Activated CD8-positive, alpha-beta T cell treated with anti-CD3 and anti-CD28 coated beads, Interleukin-2, amount 10 ng/mL, durations not matched to agents 7 days and 5 days (primary cell): Measurements from ENCODE around the gene XPO6. TPM values are rescaled to one million over a fixed set of nuclear protein-coding genes. Genes with fewer than 3 reads are reported as not detected.

Source experiments
- ATAC-seq: fragments of 150-1000 bp; cut with Tn5 transposase; one replicate; pipeline ENCODE4 v1.10.0; 2021; ENCODE audit warnings: moderate library complexity
- CTCF ChIA-PET: fragments of 350-600 bp; sonication (Branson Sonifier 250); formaldehyde crosslinking; loops from one replicate; lab custom pipeline; 2021; ENCODE audit warnings: antibody characterized with exemption; lab: Charles Lee
- POLR2A ChIA-PET: fragments of 350-600 bp; sonication (Branson Sonifier 250); formaldehyde crosslinking; loops from one replicate; lab custom pipeline; 2021; ENCODE audit warnings: antibody characterized with exemption; lab: Charles Lee
- DNase-seq: peaks from one replicate; pipeline ENCODE4 v3.0.0-alpha.2; 2020
- H3K27ac Mint-ChIP-seq: one replicate; pipeline ENCODE4 v1.8.0; 2021; ENCODE audit warnings: mild to moderate bottlenecking, mixed read lengths
- H3K27me3 Mint-ChIP-seq: one replicate; pipeline ENCODE4 v1.8.0; 2021; ENCODE audit warnings: low read depth, mixed read lengths
- H3K36me3 Mint-ChIP-seq: one replicate; pipeline ENCODE4 v1.8.0; 2021; ENCODE audit warnings: low read depth, mixed read lengths
- H3K4me1 Mint-ChIP-seq: one replicate; pipeline ENCODE4 v1.8.0; 2021; ENCODE audit warnings: low read depth, mixed read lengths
- H3K4me3 Mint-ChIP-seq: one replicate; pipeline ENCODE4 v1.8.0; 2021; ENCODE audit warnings: mild to moderate bottlenecking, mixed read lengths
- H3K9me3 Mint-ChIP-seq: one replicate; pipeline ENCODE4 v1.8.0; 2022; ENCODE audit warnings: mixed read lengths; ENCODE audit not compliant: insufficient read depth
- total RNA-seq, 2 experiments: library from RNA; stranded (reverse); gene quantifications; one replicate each; pipeline ENCODE4 v1.2.3, GENCODE V29; 2021

Gene XPO6
- total RNA-seq, 2 experiments from 2014 or later: 206 to 209 TPM

- no peak for ATAC-seq
- POLR2A ChIA-PET: no interaction called here
- no peaks in the 10 kb centered on the region for H3K36me3 Mint-ChIP-seq
- H3K27ac Mint-ChIP-seq: no peak overlapping the region
- H3K4me3 Mint-ChIP-seq: no peak overlapping the region
- CTCF ChIA-PET: no interaction called here
- H3K4me1 Mint-ChIP-seq: peaks cover 2% of the 10 kb centered on the region
- DNase-seq: no peak
- peaks cover 31% of the 10 kb centered on the region for H3K27me3 Mint-ChIP-seq
- no peaks in the 10 kb centered on the region for H3K9me3 Mint-ChIP-seq
Observed at GRCh38 chr16:28058839-28059589, 152.8 kb downstream of the XPO6 start.

DNA sequence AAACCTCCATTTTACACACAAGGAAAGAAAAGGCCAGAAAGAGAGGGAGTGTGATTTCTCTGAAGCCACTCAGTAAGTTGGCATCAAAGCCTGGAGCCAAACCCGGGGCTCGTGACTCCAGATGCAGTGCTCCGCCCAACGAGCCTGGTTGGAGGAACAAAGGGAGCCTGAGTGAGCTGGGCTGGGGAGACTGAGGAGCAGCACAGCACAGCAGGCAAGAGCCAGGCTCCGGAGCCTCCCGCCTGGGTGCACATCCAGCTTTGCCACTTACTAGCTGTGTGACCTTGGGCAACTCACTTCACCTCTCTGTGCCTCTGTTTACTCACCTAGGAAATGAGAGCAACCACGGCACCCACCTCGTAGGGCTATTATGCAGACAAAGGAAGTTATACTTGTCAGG is 153.8 kb downstream of the XPO6 start:
- no peaks in the 10 kb centered on the region for H3K9me3 Mint-ChIP-seq
- H3K27ac Mint-ChIP-seq: no peak overlapping the region
- H3K4me1 Mint-ChIP-seq: peaks cover 2% of the 10 kb centered on the region
- no peak for DNase-seq
- no peak for ATAC-seq
- POLR2A ChIA-PET: no interaction called here
- H3K4me3 Mint-ChIP-seq: no peak overlapping the region
- no peaks in the 10 kb centered on the region for H3K36me3 Mint-ChIP-seq
- CTCF ChIA-PET: no interaction called here
- H3K27me3 Mint-ChIP-seq: peaks cover 36% of the 10 kb centered on the region

GRCh38 chr16:28053461-28053860 is 158.3 kb downstream of the XPO6 start:
- no peak for DNase-seq
- ChIA-PET CTCF (no interaction called here), POLR2A (no interaction called here)
- Mint-ChIP-seq H3K36me3 (no peaks in the 10 kb centered on the region), H3K27me3 (peaks cover 8% of the 10 kb centered on the region), H3K27ac (no peak overlapping the region), H3K4me3 (no peak overlapping the region), H3K9me3 (peaks cover 5% of the 10 kb centered on the region), H3K4me1 (no peaks in the 10 kb centered on the region)
- no peak for ATAC-seq

DNA sequence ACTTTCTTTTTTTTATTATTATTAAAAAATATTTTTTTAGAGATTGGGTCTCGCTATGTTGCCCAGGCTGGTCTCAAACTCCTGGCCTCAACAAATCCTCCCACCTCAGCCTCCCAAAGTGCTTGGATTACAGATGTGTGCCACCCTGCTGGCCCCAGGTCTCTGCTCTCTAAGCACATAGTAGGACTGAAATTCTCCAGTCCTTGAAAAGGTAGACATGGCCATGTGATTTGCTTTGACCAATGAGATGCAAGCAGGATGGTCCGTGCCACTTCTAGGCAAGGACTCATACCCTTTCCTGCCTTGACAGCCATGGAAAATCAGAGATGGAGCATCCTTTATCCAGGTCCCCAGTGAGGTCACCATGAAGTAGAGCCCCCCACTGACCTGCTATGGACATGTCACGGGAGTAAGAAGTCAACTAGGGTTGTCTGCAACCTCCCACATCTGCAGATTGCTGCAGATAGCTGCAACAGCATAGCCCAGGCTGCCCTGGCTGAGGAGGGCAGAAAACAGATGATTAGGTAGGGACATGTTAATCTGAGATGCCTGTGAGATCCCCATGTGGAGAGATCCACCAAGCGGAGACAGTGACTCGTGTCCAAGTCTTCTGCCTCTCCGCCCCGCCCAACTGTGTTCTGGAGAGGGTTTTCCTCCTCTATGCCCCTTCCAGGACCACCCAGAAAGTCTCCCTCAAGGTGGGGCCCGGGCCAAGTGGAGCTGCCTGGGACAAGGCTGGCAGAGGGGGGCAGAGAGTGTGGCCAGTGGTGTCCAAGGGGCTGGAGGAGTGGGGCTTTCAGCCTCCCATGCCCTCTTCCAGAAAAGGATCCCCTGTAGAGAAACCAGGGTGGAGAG is 159.3 kb downstream of the XPO6 start:
- DNase-seq (no peak), ATAC-seq (no peak)
- ChIA-PET POLR2A (no interaction called here), CTCF (interaction anchor here (1.2 kb wide), 1 partner anchor 18 kb away, joined by 3 read pairs; no protein-coding TSS in a partner anchor)
- Mint-ChIP-seq H3K27ac (no peak overlapping the region), H3K36me3 (no peaks in the 10 kb centered on the region), H3K4me1 (no peaks in the 10 kb centered on the region), H3K9me3 (peaks cover 9% of the 10 kb centered on the region), H3K4me3 (no peak overlapping the region), H3K27me3 (peaks cover 6% of the 10 kb centered on the region)

GRCh38 chr16:28051486-28051885 is 160.3 kb downstream of the XPO6 start:
- ChIA-PET CTCF (no interaction called here), POLR2A (no interaction called here)
- no peak overlapping the region for H3K4me3 Mint-ChIP-seq
- peaks cover 12% of the 10 kb centered on the region for H3K9me3 Mint-ChIP-seq
- peaks cover 6% of the 10 kb centered on the region for H3K27me3 Mint-ChIP-seq
- no peak overlapping the region for H3K27ac Mint-ChIP-seq
- H3K36me3 Mint-ChIP-seq: no peaks in the 10 kb centered on the region
- DNase-seq: no peak
- ATAC-seq: no peak
- no peaks in the 10 kb centered on the region for H3K4me1 Mint-ChIP-seq

Other genes with a start within 250 kb of the XPO6 start
- under 1 TPM; 0.08 to 0.39 TPM for gene GSG1L, start 148.3 kb downstream of the XPO6 start, total RNA-seq
- gene SBK1, start 80.6 kb upstream of the XPO6 start, total RNA-seq: 10 to 100 TPM; 10.0 to 10.7 TPM
- gene NPIPB6, start 151.5 kb upstream of the XPO6 start, total RNA-seq: 1 to 10 TPM in 1 of 2 experiments, under 1 TPM in 1; 0.99 to 1.8 TPM
- 10 to 100 TPM; 58.8 to 62.8 TPM for gene EIF3CL, start 191.9 kb upstream of the XPO6 start, total RNA-seq